NCI-H128 (cell line): ENCODE results near the gene PRG2.
A peak's percentile ranks its signal among the peaks of the same experiment; 100 is the strongest.
"Not testable (repeated sequence)": the region's sequence is repeated elsewhere in the genome, so short reads cannot be mapped to it uniquely, and the experiment has no call there.

Experiments
- DNase-seq: peaks from one replicate; lab custom pipeline; 2025; ENCODE audit not compliant: unreplicated experiment; lab: John Stamatoyannopoulos, UW

The PRG2 gene

GRCh38 chr11:57348636-57349313 is 41.7 kb downstream of the PRG2 start:
- no peak for DNase-seq

GRCh38 chr11:57348052-57348451 is 42.4 kb downstream of the PRG2 start:
- DNase-seq = no peak

- no peak for DNase-seq
Observed at GRCh38 chr11:57347336-57347735, 43.1 kb downstream of the PRG2 start.

- peak; percentile 22 for DNase-seq
Observed at GRCh38 chr11:57345555-57346211, 44.8 kb downstream of the PRG2 start.

DNA sequence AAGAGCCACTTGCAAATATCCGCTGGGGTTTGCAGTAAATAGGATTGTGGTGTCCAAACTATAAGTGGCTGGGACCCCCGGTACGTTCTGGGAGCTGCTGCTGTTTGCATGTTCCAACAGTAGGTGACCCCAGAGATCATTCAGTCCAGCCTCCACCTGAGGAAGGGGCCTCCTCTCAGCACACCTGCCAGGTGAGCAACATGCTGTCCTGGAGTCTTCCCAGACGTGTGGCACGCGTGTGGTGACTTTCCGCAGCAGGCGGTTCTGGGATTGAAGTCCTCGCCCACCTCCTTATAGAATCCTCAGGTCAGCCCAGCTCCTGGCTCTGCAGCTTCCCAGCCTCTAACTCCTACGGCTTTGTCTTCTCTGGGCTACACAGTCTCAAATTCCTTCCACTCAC is 45.6 kb downstream of the PRG2 start:
- no peak for DNase-seq

DNA sequence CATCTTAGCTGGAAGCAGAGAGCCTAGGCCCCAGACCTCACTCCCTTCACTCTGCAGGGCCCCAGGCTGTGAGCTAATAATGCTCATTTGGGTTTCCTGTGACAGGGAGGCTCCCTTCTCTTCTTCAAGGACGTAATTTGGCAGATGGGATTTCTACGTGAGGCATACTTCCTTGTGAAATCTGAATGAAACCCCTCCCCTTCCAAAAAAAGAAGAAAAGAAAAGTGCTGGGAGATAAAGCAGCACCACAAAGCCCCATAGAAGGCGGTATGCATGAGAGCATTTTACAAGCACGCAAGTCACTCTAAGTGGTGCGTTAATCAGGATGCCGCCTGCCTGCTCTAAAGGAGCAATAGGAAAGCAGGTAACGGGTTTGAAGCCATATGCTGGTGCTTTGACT is 46.6 kb downstream of the PRG2 start:
- DNase-seq = no peak

DNA sequence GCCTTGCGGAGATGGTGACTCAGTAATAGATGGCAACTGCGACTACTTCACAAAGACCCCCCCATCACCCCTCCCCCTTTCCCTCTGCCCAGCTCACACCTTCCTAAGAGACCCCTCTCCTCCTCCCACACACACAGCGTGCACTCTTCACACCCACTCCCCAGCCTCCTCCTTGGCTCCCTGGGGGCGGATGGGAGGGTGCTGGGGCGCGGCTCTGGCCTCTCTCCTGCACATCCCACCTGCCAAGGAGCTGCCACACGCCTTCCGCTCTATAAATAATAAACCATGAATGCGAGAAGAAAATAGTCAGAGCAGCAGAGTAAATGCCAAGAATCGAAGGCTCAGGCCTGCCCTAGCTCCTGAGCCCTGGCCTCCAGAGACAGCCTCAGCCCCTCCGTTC is 47.7 kb downstream of the PRG2 start:
- DNase-seq = no peak

GRCh38 chr11:57341250-57341808 is 49.1 kb downstream of the PRG2 start:
- no peak for DNase-seq

GRCh38 chr11:57340039-57340615 is 50.3 kb downstream of the PRG2 start:
- DNase-seq = no peak

- no peak for DNase-seq
Observed at GRCh38 chr11:57339328-57339727, 51.1 kb downstream of the PRG2 start.

- DNase-seq = no peak
Observed at GRCh38 chr11:57338142-57338541, 52.3 kb downstream of the PRG2 start, which contains the start of gene P2RX3. Gene P2RX3, plus strand, starts transcription at chr11:57338352. Its CDS starts 199 bp downstream, at chr11:57338551.

- DNase-seq = not testable (repeated sequence)
Observed at GRCh38 chr11:57336856-57337255, 53.6 kb downstream of the PRG2 start.
